Neural progenitor cell (in vitro differentiated cells): ENCODE measurements around the gene CD300LF. TPM values are rescaled to one million over a fixed set of nuclear protein-coding genes. Genes with fewer than 3 reads are reported as not detected.

ENCODE experiments used
- DNase-seq: peaks from one replicate; pipeline ENCODE4 v3.0.0-alpha.2; 2016; ENCODE audit warnings: low spot score
- H2AFZ ChIP-seq: fragments of 200-600 bp; sonication (generic); replicated peaks from 2 replicates; pipeline ENCODE4 v1.6.1; 2016; ENCODE audit warnings: antibody characterized with exemption
- H3F3A ChIP-seq: fragments of 200-600 bp; sonication (generic); 2 replicates; pipeline ENCODE4 v1.6.1; 2016; ENCODE audit warnings: antibody characterized with exemption, low read depth
- H3K27ac ChIP-seq: fragments of 200-600 bp; sonication (generic); 2 replicates; pipeline ENCODE4 v1.5.1; 2016; ENCODE audit warnings: mild to moderate bottlenecking
- H3K27me3 ChIP-seq: fragments of 200-600 bp; sonication (generic); 2 replicates; pipeline ENCODE4 v1.6.1; 2016; ENCODE audit warnings: mild to moderate bottlenecking, moderate library complexity
- H3K36me3 ChIP-seq: fragments of 200-600 bp; sonication (generic); 2 replicates; pipeline ENCODE4 v1.5.1; 2016
- H3K4me1 ChIP-seq: fragments of 200-600 bp; sonication (generic); 2 replicates; pipeline ENCODE4 v1.6.1; 2016; ENCODE audit warnings: mixed run types
- H3K4me2 ChIP-seq: fragments of 200-600 bp; sonication (generic); 2 replicates; pipeline ENCODE4 v1.6.1; 2016
- H3K4me3 ChIP-seq: fragments of 200-600 bp; sonication (generic); 2 replicates; pipeline ENCODE4 v1.5.1; 2016
- H3K79me2 ChIP-seq: fragments of 200-600 bp; sonication (generic); 2 replicates; pipeline ENCODE4 v1.6.1; 2016; ENCODE audit warnings: low read depth
- H3K9ac ChIP-seq: fragments of 200-600 bp; sonication (generic); 2 replicates; pipeline ENCODE4 v1.6.1; 2016
- H3K9me3 ChIP-seq: fragments of 200-600 bp; sonication (generic); 2 replicates; pipeline ENCODE4 v1.5.1; 2016; ENCODE audit warnings: low read depth
- H4K20me1 ChIP-seq: fragments of 200-600 bp; sonication (generic); 2 replicates; pipeline ENCODE4 v1.6.1; 2016; ENCODE audit warnings: low read depth
- H3K27ac Mint-ChIP-seq: 3 replicates; pipeline ENCODE4 v1.8.0; 2021; ENCODE audit warnings: mixed read lengths
- H3K27me3 Mint-ChIP-seq: 2 replicates; pipeline ENCODE4 v1.8.0; 2022; ENCODE audit warnings: low read depth, mild to moderate bottlenecking, inconsistent platforms, moderate library complexity, mixed read lengths; ENCODE audit not compliant: insufficient read depth
- H3K36me3 Mint-ChIP-seq: 3 replicates; pipeline ENCODE4 v1.8.0; 2021; ENCODE audit warnings: mixed read lengths
- H3K4me1 Mint-ChIP-seq: 3 replicates; pipeline ENCODE4 v1.8.0; 2021; ENCODE audit warnings: mixed read lengths
- H3K4me3 Mint-ChIP-seq: 3 replicates; pipeline ENCODE4 v1.8.0; 2021; ENCODE audit warnings: mild to moderate bottlenecking, moderate library complexity, mixed read lengths
- H3K9me3 Mint-ChIP-seq: 3 replicates; pipeline ENCODE4 v1.8.0; 2020; ENCODE audit warnings: mixed read lengths
- EZH2 ChIP-seq: fragments of 200-600 bp; sonication (generic); IDR thresholded peaks from 2 replicates; pipeline ENCODE4 v1.6.1; 2017; ENCODE audit warnings: antibody characterized with exemption, mild to moderate bottlenecking, moderate library complexity
- EZH2phosphoT487 ChIP-seq: fragments of 200-600 bp; sonication (generic); IDR thresholded peaks from 2 replicates; pipeline ENCODE4 v1.6.1; 2017; ENCODE audit warnings: antibody characterized with exemption
- total RNA-seq: library from RNA; depleted of rRNA; stranded (reverse); fragments of >200 nt; gene quantifications from 2 replicates; pipeline ENCODE4 v1.2.3, GENCODE V29; 2015; ENCODE audit warnings: low replicate concordance
- TF ChIP-seq, protein P1 (sequence below): fragments of 200-600 bp; sonication (generic); IDR thresholded peaks from 2 replicates; pipeline ENCODE4 v1.5.1; 2017; ENCODE audit warnings: antibody characterized with exemption, mild to moderate bottlenecking

The CD300LF gene
- total RNA-seq, 1 donor from 2014 or later, result not detected

DNA sequence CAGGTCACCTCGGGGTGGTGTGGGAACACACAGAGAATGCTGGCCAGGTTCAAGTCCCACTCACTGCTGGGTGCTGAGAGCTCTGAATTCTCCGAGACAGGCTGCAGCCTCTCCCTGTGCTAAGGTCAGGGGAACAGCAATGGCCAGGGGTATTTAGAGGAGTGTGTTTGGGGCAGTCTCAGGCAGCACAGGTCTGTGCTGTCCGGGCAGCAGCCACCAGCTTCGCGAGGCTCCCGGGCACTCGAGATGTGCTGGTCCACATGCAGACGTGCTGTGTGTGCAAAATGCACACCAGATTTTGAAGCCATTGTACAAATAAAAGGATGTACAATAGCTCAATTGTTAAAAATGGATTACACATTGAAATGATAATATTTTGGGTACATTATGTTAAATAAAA lies 42.8 kb upstream of the CD300LF start:
- Histone ChIP-seq H3K36me3 (no peaks in the 10 kb centered on the region), H3K9me3 (no peaks in the 10 kb centered on the region), H3K27ac (no peak overlapping the region), H3K9ac (no peak overlapping the region), H4K20me1 (peaks cover 78% of the 10 kb centered on the region), H3K4me1 (peaks cover 51% of the 10 kb centered on the region), H3K4me3 (no peak overlapping the region), H3K27me3 (no peaks in the 10 kb centered on the region), H3K4me2 (no peak overlapping the region), H2AFZ (no peak overlapping the region), H3K79me2 (peaks cover 99% of the 10 kb centered on the region), H3F3A (peaks cover 29% of the 10 kb centered on the region)
- TF ChIP-seq, protein P1, sequence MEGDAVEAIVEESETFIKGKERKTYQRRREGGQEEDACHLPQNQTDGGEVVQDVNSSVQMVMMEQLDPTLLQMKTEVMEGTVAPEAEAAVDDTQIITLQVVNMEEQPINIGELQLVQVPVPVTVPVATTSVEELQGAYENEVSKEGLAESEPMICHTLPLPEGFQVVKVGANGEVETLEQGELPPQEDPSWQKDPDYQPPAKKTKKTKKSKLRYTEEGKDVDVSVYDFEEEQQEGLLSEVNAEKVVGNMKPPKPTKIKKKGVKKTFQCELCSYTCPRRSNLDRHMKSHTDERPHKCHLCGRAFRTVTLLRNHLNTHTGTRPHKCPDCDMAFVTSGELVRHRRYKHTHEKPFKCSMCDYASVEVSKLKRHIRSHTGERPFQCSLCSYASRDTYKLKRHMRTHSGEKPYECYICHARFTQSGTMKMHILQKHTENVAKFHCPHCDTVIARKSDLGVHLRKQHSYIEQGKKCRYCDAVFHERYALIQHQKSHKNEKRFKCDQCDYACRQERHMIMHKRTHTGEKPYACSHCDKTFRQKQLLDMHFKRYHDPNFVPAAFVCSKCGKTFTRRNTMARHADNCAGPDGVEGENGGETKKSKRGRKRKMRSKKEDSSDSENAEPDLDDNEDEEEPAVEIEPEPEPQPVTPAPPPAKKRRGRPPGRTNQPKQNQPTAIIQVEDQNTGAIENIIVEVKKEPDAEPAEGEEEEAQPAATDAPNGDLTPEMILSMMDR, result no peak
- TF ChIP-seq EZH2phosphoT487, result no peak
- TF ChIP-seq EZH2, result no peak
- Mint-ChIP-seq H3K4me3 (no peak overlapping the region), H3K27me3 (peaks cover 8% of the 10 kb centered on the region), H3K4me1 (peaks cover 28% of the 10 kb centered on the region), H3K27ac (no peak overlapping the region), H3K36me3 (peaks cover 12% of the 10 kb centered on the region), H3K9me3 (no peaks in the 10 kb centered on the region)
- DNase-seq, result no peak

DNA sequence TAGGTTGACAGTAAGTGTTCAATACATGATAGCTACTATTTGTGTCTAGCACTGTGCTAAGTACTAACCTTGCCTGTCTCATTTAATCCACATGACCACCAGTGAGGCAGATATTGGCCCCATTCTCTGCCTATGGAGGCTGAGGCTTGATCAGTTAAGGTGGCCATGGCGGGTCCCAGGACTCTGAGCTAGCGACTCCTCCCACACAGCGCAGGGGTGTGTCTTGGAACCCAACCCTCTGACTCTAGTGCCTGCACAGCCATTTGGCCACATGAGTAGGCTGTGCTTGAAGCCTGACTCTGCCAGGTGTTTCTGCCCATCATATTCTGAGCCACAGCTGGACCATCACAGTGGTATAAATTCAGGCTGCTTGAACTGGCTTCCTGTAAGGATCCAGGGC lies 42.1 kb upstream of the CD300LF start:
- peaks cover 50% of the 10 kb centered on the region for H3K4me1 ChIP-seq

DNA sequence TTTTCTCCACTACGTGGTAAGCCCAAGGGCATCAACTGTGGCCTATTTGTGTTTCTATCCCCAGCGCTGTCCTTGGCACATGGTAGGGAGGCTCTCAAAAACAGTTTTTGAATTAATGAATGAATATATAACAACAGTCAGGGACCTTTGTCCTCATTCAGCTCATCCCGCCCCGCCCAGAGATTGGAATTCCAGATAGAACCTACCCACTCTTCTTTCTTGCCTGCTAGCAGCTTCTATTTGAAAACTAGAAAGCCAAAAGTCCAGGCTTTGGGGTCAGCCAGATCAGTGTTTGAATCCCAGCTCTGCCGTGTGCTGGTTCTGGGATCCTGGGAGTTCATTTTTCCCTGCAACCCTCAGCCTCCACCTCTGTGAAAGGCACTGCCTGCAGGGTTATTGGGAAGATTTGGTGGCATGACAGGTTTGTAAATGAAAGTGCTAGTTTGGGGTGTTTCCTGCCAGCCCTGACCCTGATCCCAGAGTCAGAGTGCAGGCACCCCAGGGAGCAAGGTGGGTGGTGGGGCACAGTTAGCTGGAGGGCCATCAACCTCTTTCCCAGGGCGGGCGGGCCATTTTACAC lies 40.2 kb upstream of the CD300LF start:
- Histone ChIP-seq H3K27me3 (no peaks in the 10 kb centered on the region), H3K36me3 (no peaks in the 10 kb centered on the region), H4K20me1 (peaks cover 74% of the 10 kb centered on the region), H3K4me1 (peaks cover 33% of the 10 kb centered on the region), H3K9ac (no peak overlapping the region), H3K79me2 (peaks cover 94% of the 10 kb centered on the region), H2AFZ (no peak overlapping the region), H3K4me2 (no peak overlapping the region), H3F3A (peaks cover 15% of the 10 kb centered on the region), H3K4me3 (no peak overlapping the region), H3K9me3 (no peaks in the 10 kb centered on the region), H3K27ac (no peak overlapping the region)
- Mint-ChIP-seq H3K27ac (no peak overlapping the region), H3K9me3 (no peaks in the 10 kb centered on the region), H3K27me3 (peaks cover 8% of the 10 kb centered on the region), H3K36me3 (peaks cover 15% of the 10 kb centered on the region), H3K4me1 (peaks cover 22% of the 10 kb centered on the region), H3K4me3 (no peak overlapping the region)
- TF ChIP-seq EZH2phosphoT487 (no peak), EZH2 (no peak)
- TF ChIP-seq, protein P1, result no peak
- no peak for DNase-seq

More for the DNA sequence above, 42.1 kb upstream of the CD300LF start:
- Mint-ChIP-seq H3K36me3 (peaks cover 13% of the 10 kb centered on the region), H3K9me3 (no peaks in the 10 kb centered on the region), H3K4me1 (peaks cover 27% of the 10 kb centered on the region), H3K27me3 (peaks cover 8% of the 10 kb centered on the region), H3K27ac (no peak overlapping the region), H3K4me3 (no peak overlapping the region)
- H3K79me2 ChIP-seq, result peaks cover 100% of the 10 kb centered on the region
- no peak overlapping the region for H3K4me3 ChIP-seq
- no peak overlapping the region for H3K27ac ChIP-seq
- no peaks in the 10 kb centered on the region for H3K36me3 ChIP-seq
- H3F3A ChIP-seq, result peaks cover 22% of the 10 kb centered on the region
- no peak for DNase-seq
- H3K4me2 ChIP-seq, result no peak overlapping the region
- peaks cover 80% of the 10 kb centered on the region for H4K20me1 ChIP-seq
- no peak overlapping the region for H2AFZ ChIP-seq
- TF ChIP-seq EZH2phosphoT487 (no peak), EZH2 (no peak)
- TF ChIP-seq, protein P1, result no peak
- no peak overlapping the region for H3K9ac ChIP-seq
- H3K27me3 ChIP-seq, result no peaks in the 10 kb centered on the region
- no peaks in the 10 kb centered on the region for H3K9me3 ChIP-seq
